ENCODE results near the gene TMEM201. TPM values are rescaled to one million over a fixed set of nuclear protein-coding genes. Genes with fewer than 3 reads are reported as not detected.

The TMEM201 gene
- total RNA-seq, 1 experiment from 2014 or later: 49.0 TPM

- BruUV-seq (replicated peaks): no TSS peak
- ChIA-PET CTCF (no interaction called here), POLR2A (ENCODE audit: low non-redundant PET) (no interaction called here)
- H3K36me3 ChIP-seq (ENCODE audit: insufficient read depth, low read length, poor library complexity, severe bottlenecking): peaks cover 59% of the 10 kb centered on the region
- H3K4me1 ChIP-seq (ENCODE audit: insufficient read depth, low read length, poor library complexity, severe bottlenecking): peaks cover 1% of the 10 kb centered on the region
- H3K9me3 ChIP-seq (ENCODE audit: low read depth, low read length, poor library complexity, severe bottlenecking): no peaks in the 10 kb centered on the region
- no peak for DNase-seq (ENCODE audit: low spot score)
- no peaks in the 10 kb centered on the region for H3K27me3 ChIP-seq (replicated peaks; ENCODE audit: insufficient read depth, low read depth, low read length, poor library complexity)
- TF ChIP-seq CTCF (conservative IDR thresholded peaks at IDR 0.05; ENCODE audit: low read depth, low read length) (no peak), EZH2 (IDR thresholded peaks at IDR 0.05; ENCODE audit: borderline replicate concordance, low read depth, low read length, poor library complexity, severe bottlenecking) (no peak)
- intact Hi-C loops (cut with micrococcal nuclease; ENCODE audit: unreplicated experiment): no loop called here
- no peak overlapping the region for H3K4me3 ChIP-seq (ENCODE audit: low read depth, low read length, poor library complexity, severe bottlenecking)
- H3K27ac ChIP-seq (ENCODE audit: low read depth, low read length, poor library complexity, severe bottlenecking): no peak overlapping the region
Measured at GRCh38 chr1:9600861-9601834, 12.4 kb downstream of the TMEM201 start.

GRCh38 chr1:9601942-9602793 is 13.5 kb downstream of the TMEM201 start:
- no peak overlapping the region for H3K27ac ChIP-seq (ENCODE audit: low read depth, low read length, poor library complexity, severe bottlenecking)
- CTCF ChIA-PET: no interaction called here
- DNase-seq (ENCODE audit: low spot score): no peak
- intact Hi-C loops (cut with micrococcal nuclease; ENCODE audit: unreplicated experiment): no loop called here
- no peaks in the 10 kb centered on the region for H3K27me3 ChIP-seq (replicated peaks; ENCODE audit: insufficient read depth, low read depth, low read length, poor library complexity)
- H3K4me3 ChIP-seq (ENCODE audit: low read depth, low read length, poor library complexity, severe bottlenecking): no peak overlapping the region
- H3K9me3 ChIP-seq (ENCODE audit: low read depth, low read length, poor library complexity, severe bottlenecking): no peaks in the 10 kb centered on the region
- BruUV-seq (replicated peaks): no TSS peak
- TF ChIP-seq CTCF (conservative IDR thresholded peaks at IDR 0.05; ENCODE audit: low read depth, low read length) (no peak), EZH2 (IDR thresholded peaks at IDR 0.05; ENCODE audit: borderline replicate concordance, low read depth, low read length, poor library complexity, severe bottlenecking) (no peak)
- peaks cover 55% of the 10 kb centered on the region for H3K36me3 ChIP-seq (ENCODE audit: insufficient read depth, low read length, poor library complexity, severe bottlenecking)
- POLR2A ChIA-PET (ENCODE audit: low non-redundant PET): no interaction called here
- H3K4me1 ChIP-seq (ENCODE audit: insufficient read depth, low read length, poor library complexity, severe bottlenecking): no peaks in the 10 kb centered on the region

GRCh38 chr1:9602794-9603167 is 14.1 kb downstream of the TMEM201 start:
- no TSS peak for BruUV-seq (replicated peaks)
- no peak overlapping the region for H3K27ac ChIP-seq (ENCODE audit: low read depth, low read length, poor library complexity, severe bottlenecking)

More at GRCh38 chr1:9602794-9603167, 14.1 kb downstream of the TMEM201 start:
- no peaks in the 10 kb centered on the region for H3K9me3 ChIP-seq (ENCODE audit: low read depth, low read length, poor library complexity, severe bottlenecking)
- no peak overlapping the region for H3K4me3 ChIP-seq (ENCODE audit: low read depth, low read length, poor library complexity, severe bottlenecking)
- no peak for DNase-seq (ENCODE audit: low spot score)
- TF ChIP-seq CTCF (conservative IDR thresholded peaks at IDR 0.05; ENCODE audit: low read depth, low read length) (no peak), EZH2 (IDR thresholded peaks at IDR 0.05; ENCODE audit: borderline replicate concordance, low read depth, low read length, poor library complexity, severe bottlenecking) (no peak)
- no peaks in the 10 kb centered on the region for H3K4me1 ChIP-seq (ENCODE audit: insufficient read depth, low read length, poor library complexity, severe bottlenecking)
- ChIA-PET CTCF (no interaction called here), POLR2A (ENCODE audit: low non-redundant PET) (no interaction called here)
- peaks cover 56% of the 10 kb centered on the region for H3K36me3 ChIP-seq (ENCODE audit: insufficient read depth, low read length, poor library complexity, severe bottlenecking)
- intact Hi-C loops (cut with micrococcal nuclease; ENCODE audit: unreplicated experiment): no loop called here
- H3K27me3 ChIP-seq (replicated peaks; ENCODE audit: insufficient read depth, low read depth, low read length, poor library complexity): no peaks in the 10 kb centered on the region

Data from A673 (cell line).